ENCODE results near the gene COL8A2. TPM values are rescaled to one million over a fixed set of nuclear protein-coding genes. Genes with fewer than 3 reads are reported as not detected.

COL8A2 gene
- total RNA-seq, 2 donors from 2014 or later, result 7.9 to 10.7 TPM

GRCh38 chr1:36097693-36098585 lies 27.1 kb downstream of the COL8A2 start:
- no peaks in the 10 kb centered on the region for H3K9me3 ChIP-seq
- intact Hi-C loops (cut with DNase I), result loop anchor here (5.0 kb wide), 1 partner anchor 89 kb away; no protein-coding TSS in a partner anchor
- no peak overlapping the region for H3K4me3 ChIP-seq
- H3K4me1 ChIP-seq (replicated peaks), result no peaks in the 10 kb centered on the region
- H3K36me3 ChIP-seq, result peaks cover 2 to 16% of the 10 kb centered on the region in 2 donors
- H3K27ac ChIP-seq, result no peak overlapping the region
- WGBS, result 87% methylated on average over 32 of the region's 33 CpGs
- H3K27me3 ChIP-seq (replicated peaks; ENCODE audit: insufficient read depth), result no peaks in the 10 kb centered on the region
- TF ChIP-seq POLR2AphosphoS5 (IDR thresholded peaks at IDR 0.05) (no peak), CTCF (IDR thresholded peaks at IDR 0.05) (no peak)
- no peak for DNase-seq (ENCODE audit: low spot score)

GRCh38 chr1:36096500-36097432 lies 28.3 kb downstream of the COL8A2 start:
- no peak for TF ChIP-seq POLR2AphosphoS5 (IDR thresholded peaks at IDR 0.05)
- TF ChIP-seq POLR2A (IDR thresholded peaks at IDR 0.05), result no peak
- no peak for TF ChIP-seq CTCF (IDR thresholded peaks at IDR 0.05)
- intact Hi-C loops (cut with DNase I), result loop anchor here (5.0 kb wide), 1 partner anchor 91 kb away; no protein-coding TSS in a partner anchor
- 73% methylated on average over 13 of the region's 16 CpGs for WGBS
- Histone ChIP-seq H3K9me3 (no peaks in the 10 kb centered on the region), H3K4me1 (replicated peaks) (no peaks in the 10 kb centered on the region), H3K36me3 (peaks cover 4 to 19% of the 10 kb centered on the region in 2 donors), H3K27ac (no peak overlapping the region), H3K27me3 (replicated peaks; ENCODE audit: insufficient read depth) (no peaks in the 10 kb centered on the region), H3K4me3 (no peak overlapping the region)
- DNase-seq (ENCODE audit: low spot score), result no peak

GRCh38 chr1:36095760-36096405 lies 29.1 kb downstream of the COL8A2 start:
- Histone ChIP-seq H3K27me3 (replicated peaks; ENCODE audit: insufficient read depth) (no peaks in the 10 kb centered on the region), H3K27ac (no peak overlapping the region), H3K9me3 (no peaks in the 10 kb centered on the region), H3K36me3 (peaks cover 4 to 22% of the 10 kb centered on the region in 2 donors), H3K4me1 (replicated peaks) (no peaks in the 10 kb centered on the region), H3K4me3 (no peak overlapping the region)
- intact Hi-C loops (cut with DNase I), result loop anchor here (5.0 kb wide), 1 partner anchor 91 kb away; no protein-coding TSS in a partner anchor
- DNase-seq (ENCODE audit: low spot score), result no peak
- TF ChIP-seq POLR2A (IDR thresholded peaks at IDR 0.05) (no peak), CTCF (IDR thresholded peaks at IDR 0.05) (no peak), POLR2AphosphoS5 (IDR thresholded peaks at IDR 0.05) (no peak)
- 61% methylated on average over 15 of the region's 15 CpGs for WGBS

GRCh38 chr1:36094621-36095061 lies 30.4 kb downstream of the COL8A2 start:
- TF ChIP-seq POLR2A (IDR thresholded peaks at IDR 0.05) (no peak), POLR2AphosphoS5 (IDR thresholded peaks at IDR 0.05) (no peak), CTCF (IDR thresholded peaks at IDR 0.05) (no peak)
- Histone ChIP-seq H3K27me3 (replicated peaks; ENCODE audit: insufficient read depth) (no peaks in the 10 kb centered on the region), H3K4me3 (no peak overlapping the region), H3K4me1 (replicated peaks) (peaks cover 4% of the 10 kb centered on the region), H3K36me3 (peaks cover 4 to 22% of the 10 kb centered on the region in 2 donors), H3K27ac (no peak overlapping the region), H3K9me3 (no peaks in the 10 kb centered on the region)
- DNase-seq (ENCODE audit: low spot score), result no peak
- 80% methylated on average over 8 of the region's 8 CpGs for WGBS
- intact Hi-C loops (cut with DNase I), result loop anchor here (5.0 kb wide), 1 partner anchor 93 kb away; no protein-coding TSS in a partner anchor

All from prostate gland (tissue), 2 donors.